Skin epidermis (tissue), 12 donors: ENCODE results near the gene AGAP1.

ENCODE experiments used
- H3K27ac ChIP-seq, 21 experiments: fragments of 200-600 bp; sonication (generic) in 11 of 21; one replicate each; pipeline ENCODE4 v1.5.0; 2020; ENCODE audit warnings: mild to moderate bottlenecking in 3 of 21, inconsistent platforms in 2 of 21, moderate library complexity in 2 of 21
- H3K4me3 ChIP-seq, 7 experiments: fragments of 200-600 bp; sonication (generic) in 2 of 7; one replicate each; pipeline ENCODE4 v1.5.0; 2020; ENCODE audit warnings: inconsistent platforms in 2 of 7, mild to moderate bottlenecking in 2 of 7, moderate library complexity in 1 of 7

Gene AGAP1

GRCh38 chr2:235485362-235485761, 8.5 kb upstream of the AGAP1 start:
- no peak overlapping the region for H3K4me3 ChIP-seq
- H3K27ac ChIP-seq, result no peak overlapping the region

- H3K4me3 ChIP-seq, result no peak overlapping the region
These were observed 7.1 kb upstream of the AGAP1 start for GRCh38 chr2:235486729-235487128.

GRCh38 chr2:235489897-235490296, 3.9 kb upstream of the AGAP1 start:
- Histone ChIP-seq H3K4me3 (no peak overlapping the region), H3K27ac (no peak overlapping the region)

More at GRCh38 chr2:235486729-235487128, 7.1 kb upstream of the AGAP1 start:
- H3K27ac ChIP-seq, result no peak overlapping the region

- Histone ChIP-seq H3K4me3 (peak overlapping the region; percentile 22 to 53 (median 48)), H3K27ac (peak overlapping the region in 12 of 21 experiments; percentile 48 to 88 (median 66))
These were observed 946 bp upstream of the AGAP1 start for GRCh38 chr2:235492850-235493344.

GRCh38 chr2:235493402-235493774, 455 bp upstream of the AGAP1 start:
- H3K27ac ChIP-seq, result peak overlapping the region in 16 of 21 experiments; percentile 48 to 88 (median 61)
- peak overlapping the region; percentile 22 to 53 (median 48) for H3K4me3 ChIP-seq

- peak overlapping the region in 13 of 21 experiments; percentile 0 to 60 (median 43) for H3K27ac ChIP-seq
These were observed 1.0 kb downstream of the AGAP1 start for GRCh38 chr2:235494716-235495372.

GRCh38 chr2:235495373-235496238, 1.8 kb downstream of the AGAP1 start:
- Histone ChIP-seq H3K27ac (peak overlapping the region in 5 of 21 experiments; percentile 0 to 60 (median 47)), H3K4me3 (peak overlapping the region; percentile 38 to 57 (median 48))

More at GRCh38 chr2:235494716-235495372, 1.0 kb downstream of the AGAP1 start:
- peak overlapping the region; percentile 38 to 57 (median 48) for H3K4me3 ChIP-seq

GRCh38 chr2:235496239-235496621, 2.4 kb downstream of the AGAP1 start:
- Histone ChIP-seq H3K4me3 (peak overlapping the region in 1 of 7 experiments; percentile 53), H3K27ac (no peak overlapping the region)

GRCh38 chr2:235497096-235497495, 3.3 kb downstream of the AGAP1 start:
- Histone ChIP-seq H3K4me3 (no peak overlapping the region), H3K27ac (no peak overlapping the region)

GRCh38 chr2:235498541-235498940, 4.7 kb downstream of the AGAP1 start:
- no peak overlapping the region for H3K27ac ChIP-seq
- no peak overlapping the region for H3K4me3 ChIP-seq

- Histone ChIP-seq H3K27ac (no peak overlapping the region), H3K4me3 (no peak overlapping the region)
These were observed 5.3 kb downstream of the AGAP1 start for GRCh38 chr2:235498946-235499812.

GRCh38 chr2:235500110-235500760, 6.4 kb downstream of the AGAP1 start:
- Histone ChIP-seq H3K27ac (no peak overlapping the region), H3K4me3 (no peak overlapping the region)

GRCh38 chr2:235500761-235501672, 7.2 kb downstream of the AGAP1 start:
- no peak overlapping the region for H3K4me3 ChIP-seq

GRCh38 chr2:235501673-235502031, 7.8 kb downstream of the AGAP1 start:
- H3K4me3 ChIP-seq, result no peak overlapping the region
- H3K27ac ChIP-seq, result no peak overlapping the region

More at GRCh38 chr2:235500761-235501672, 7.2 kb downstream of the AGAP1 start:
- H3K27ac ChIP-seq, result no peak overlapping the region

- no peak overlapping the region for H3K4me3 ChIP-seq
- no peak overlapping the region for H3K27ac ChIP-seq
These were observed 8.5 kb downstream of the AGAP1 start for GRCh38 chr2:235502336-235502735.

- no peak overlapping the region for H3K27ac ChIP-seq
- no peak overlapping the region for H3K4me3 ChIP-seq
These were observed 10.8 kb downstream of the AGAP1 start for GRCh38 chr2:235504441-235505180.

GRCh38 chr2:235505181-235505741, 11.4 kb downstream of the AGAP1 start:
- Histone ChIP-seq H3K4me3 (no peak overlapping the region), H3K27ac (no peak overlapping the region)
